ENCODE measurements around the gene TTC21A. TPM values are rescaled to one million over a fixed set of nuclear protein-coding genes. Genes with fewer than 3 reads are reported as not detected.

The TTC21A gene
- total RNA-seq, 1 donor from 2014 or later, result 6.8 TPM

GRCh38 chr3:39094851-39095677 lies 12.4 kb upstream of the TTC21A start:
- peaks cover 13% of the 10 kb centered on the region for H3K36me3 Mint-ChIP-seq (ENCODE audit: low read depth)
- H3K4me3 Mint-ChIP-seq, result no peak overlapping the region

GRCh38 chr3:39095778-39096177 lies 11.7 kb upstream of the TTC21A start:
- peaks cover 13% of the 10 kb centered on the region for H3K36me3 Mint-ChIP-seq (ENCODE audit: low read depth)
- DNase-seq (ENCODE audit: low read depth, low spot score), result no peak
- no peak for TF ChIP-seq CTCF (conservative IDR thresholded peaks at IDR 0.05)
- H3K27me3 Mint-ChIP-seq (ENCODE audit: low read depth), result no peaks in the 10 kb centered on the region
- H3K4me1 Mint-ChIP-seq, result peaks cover 14% of the 10 kb centered on the region
- H3K27ac Mint-ChIP-seq (ENCODE audit: unreplicated experiment), result no peak overlapping the region
- no peaks in the 10 kb centered on the region for H3K9me3 Mint-ChIP-seq
- H3K4me3 Mint-ChIP-seq, result no peak overlapping the region

More at GRCh38 chr3:39094851-39095677, 12.4 kb upstream of the TTC21A start:
- no peak overlapping the region for H3K27ac Mint-ChIP-seq (ENCODE audit: unreplicated experiment)
- no peaks in the 10 kb centered on the region for H3K9me3 Mint-ChIP-seq
- no peaks in the 10 kb centered on the region for H3K27me3 Mint-ChIP-seq (ENCODE audit: low read depth)
- no peak for DNase-seq (ENCODE audit: low read depth, low spot score)
- TF ChIP-seq CTCF (conservative IDR thresholded peaks at IDR 0.05), result no peak
- peaks cover 14% of the 10 kb centered on the region for H3K4me1 Mint-ChIP-seq

GRCh38 chr3:39096775-39097174 lies 10.7 kb upstream of the TTC21A start:
- no peaks in the 10 kb centered on the region for H3K9me3 Mint-ChIP-seq
- no peaks in the 10 kb centered on the region for H3K27me3 Mint-ChIP-seq (ENCODE audit: low read depth)
- TF ChIP-seq CTCF (conservative IDR thresholded peaks at IDR 0.05), result no peak
- DNase-seq (ENCODE audit: low read depth, low spot score), result no peak
- H3K27ac Mint-ChIP-seq (ENCODE audit: unreplicated experiment), result peak overlapping the region; percentile 83
- H3K4me1 Mint-ChIP-seq, result peaks cover 14% of the 10 kb centered on the region
- H3K4me3 Mint-ChIP-seq, result no peak overlapping the region
- H3K36me3 Mint-ChIP-seq (ENCODE audit: low read depth), result peaks cover 13% of the 10 kb centered on the region

GRCh38 chr3:39097716-39098472 lies 9.6 kb upstream of the TTC21A start:
- Mint-ChIP-seq H3K36me3 (ENCODE audit: low read depth) (peaks cover 9% of the 10 kb centered on the region), H3K27me3 (ENCODE audit: low read depth) (no peaks in the 10 kb centered on the region), H3K4me3 (no peak overlapping the region), H3K4me1 (peaks cover 14% of the 10 kb centered on the region), H3K27ac (ENCODE audit: unreplicated experiment) (peak overlapping the region; percentile 27), H3K9me3 (no peaks in the 10 kb centered on the region)
- no peak for DNase-seq (ENCODE audit: low read depth, low spot score)
- TF ChIP-seq CTCF (conservative IDR thresholded peaks at IDR 0.05), result no peak

GRCh38 chr3:39098473-39099000 lies 8.9 kb upstream of the TTC21A start:
- Mint-ChIP-seq H3K4me3 (no peak overlapping the region), H3K27ac (ENCODE audit: unreplicated experiment) (no peak overlapping the region), H3K4me1 (peaks cover 16% of the 10 kb centered on the region), H3K9me3 (no peaks in the 10 kb centered on the region), H3K27me3 (ENCODE audit: low read depth) (no peaks in the 10 kb centered on the region), H3K36me3 (ENCODE audit: low read depth) (peaks cover 9% of the 10 kb centered on the region)
- no peak for DNase-seq (ENCODE audit: low read depth, low spot score)
- TF ChIP-seq CTCF (conservative IDR thresholded peaks at IDR 0.05), result no peak
